Esophagus squamous epithelium (tissue), 4 donors: ENCODE data around the gene LMO1.
A peak's percentile ranks its signal among the peaks of the same experiment; 100 is the strongest.

Experiments used
- POLR2A ChIP-seq, 4 donors: fragments of 450-650 bp; IDR thresholded peaks; one replicate each; pipeline ENCODE4 v1.6.1; 2017; ENCODE audit warnings: antibody characterized with exemption in 4 of 4, mild to moderate bottlenecking in 4 of 4, moderate library complexity in 3 of 4
- TF ChIP-seq, protein P1 (sequence below), 6 experiments: fragments of 450-650 bp in 4 of 6; fragments of 200-600 bp in 2 of 6; sonication (generic) in 2 of 6; IDR thresholded peaks; one replicate each; pipeline ENCODE4 v1.5.1; 2016 to 2019; ENCODE audit warnings: antibody characterized with exemption in 6 of 6, mild to moderate bottlenecking in 4 of 6, moderate library complexity in 4 of 6

DNA sequence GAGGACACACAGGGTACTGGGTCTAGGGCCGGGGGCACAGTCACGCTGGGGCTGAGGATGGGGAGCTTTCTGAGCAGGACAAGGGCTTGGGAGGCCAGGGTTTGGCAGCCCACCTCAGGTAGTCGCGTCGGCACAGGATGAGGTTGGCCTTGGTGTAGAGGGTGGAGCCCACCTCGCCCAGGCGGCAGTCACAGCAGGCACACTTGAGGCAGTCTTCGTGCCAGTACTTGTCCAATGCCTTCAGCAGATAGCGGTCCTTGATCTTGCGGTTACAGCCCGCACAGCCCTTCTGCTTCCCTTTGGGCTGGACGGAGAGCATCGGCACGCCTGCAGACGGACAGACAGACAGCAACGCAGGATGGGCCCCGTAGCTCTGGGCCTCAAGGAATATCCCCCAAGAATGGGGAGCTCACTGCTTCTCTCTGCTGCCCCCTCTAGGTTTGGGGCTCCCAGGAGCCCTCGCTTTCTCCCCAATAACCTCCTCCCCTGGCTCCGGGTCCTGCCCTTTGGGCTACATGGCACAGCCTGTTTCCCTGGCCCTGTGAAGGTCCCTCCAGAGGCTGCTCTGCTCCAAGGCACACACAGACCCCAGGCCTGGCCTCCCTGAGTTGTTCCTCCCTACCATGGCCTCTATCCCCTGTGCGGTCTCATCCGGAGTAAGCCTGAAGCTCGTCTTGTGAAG is 33.4 kb downstream of the LMO1 start:
- TF ChIP-seq, protein P1, sequence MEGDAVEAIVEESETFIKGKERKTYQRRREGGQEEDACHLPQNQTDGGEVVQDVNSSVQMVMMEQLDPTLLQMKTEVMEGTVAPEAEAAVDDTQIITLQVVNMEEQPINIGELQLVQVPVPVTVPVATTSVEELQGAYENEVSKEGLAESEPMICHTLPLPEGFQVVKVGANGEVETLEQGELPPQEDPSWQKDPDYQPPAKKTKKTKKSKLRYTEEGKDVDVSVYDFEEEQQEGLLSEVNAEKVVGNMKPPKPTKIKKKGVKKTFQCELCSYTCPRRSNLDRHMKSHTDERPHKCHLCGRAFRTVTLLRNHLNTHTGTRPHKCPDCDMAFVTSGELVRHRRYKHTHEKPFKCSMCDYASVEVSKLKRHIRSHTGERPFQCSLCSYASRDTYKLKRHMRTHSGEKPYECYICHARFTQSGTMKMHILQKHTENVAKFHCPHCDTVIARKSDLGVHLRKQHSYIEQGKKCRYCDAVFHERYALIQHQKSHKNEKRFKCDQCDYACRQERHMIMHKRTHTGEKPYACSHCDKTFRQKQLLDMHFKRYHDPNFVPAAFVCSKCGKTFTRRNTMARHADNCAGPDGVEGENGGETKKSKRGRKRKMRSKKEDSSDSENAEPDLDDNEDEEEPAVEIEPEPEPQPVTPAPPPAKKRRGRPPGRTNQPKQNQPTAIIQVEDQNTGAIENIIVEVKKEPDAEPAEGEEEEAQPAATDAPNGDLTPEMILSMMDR (IDR thresholded peaks at IDR 0.05) = peak in 1 of 6 experiments; percentile 25
- no peak for TF ChIP-seq POLR2A (IDR thresholded peaks at IDR 0.05)
